ENCODE measurements around the gene NKTR. TPM values are rescaled to one million over a fixed set of nuclear protein-coding genes. Genes with fewer than 3 reads are reported as not detected.

The NKTR gene
- total and polyA plus RNA-seq, 7 donors: 1.8 to 130 (median 81.3) TPM

GRCh38 chr3:42652611-42653302 lies 52.3 kb downstream of the NKTR start:
- intact Hi-C loops (cut with DNase I): loop anchor here (2.0 to 5.0 kb wide), 2 partner anchors 52 to 70 kb away; partner anchors contain the start of genes NKTR and SEC22C
- DNase-seq: peak; percentile 85

GRCh38 chr3:42653303-42653559 lies 52.7 kb downstream of the NKTR start:
- Histone ChIP-seq H3K27ac (peak overlapping the region; percentile 93 to 98 (median 96)), H3K27me3 (no peaks in the 10 kb centered on the region), H3K4me1 (peaks cover 0 to 77% (median 62%) of the 10 kb centered on the region in 4 donors), H3K9me3 (no peaks in the 10 kb centered on the region), H3K36me3 (peaks cover 0 to 22% (median under 1%) of the 10 kb centered on the region in 4 donors), H3K4me3 (peak overlapping the region; percentile 74 to 96 (median 85))
- TF ChIP-seq CTCF (IDR thresholded peaks at IDR 0.05) (no peak), EP300 (IDR thresholded peaks at IDR 0.05) (no peak), POLR2AphosphoS5 (IDR thresholded peaks at IDR 0.05) (no peak), POLR2A (IDR thresholded peaks at IDR 0.05) (no peak)
- intact Hi-C loops (cut with DNase I): loop anchor here (2.0 to 5.0 kb wide), 2 partner anchors 52 to 71 kb away; partner anchors contain the start of genes NKTR and SEC22C
- 41 to 65% methylated on average over 3 of the region's 3 CpGs for WGBS, 2 donors
- no peak for DNase-seq

More at GRCh38 chr3:42652611-42653302, 52.3 kb downstream of the NKTR start:
- WGBS, 2 donors: 29 to 38% methylated on average over 7 of the region's 7 CpGs
- Histone ChIP-seq H3K4me3 (peak overlapping the region; percentile 74 to 96 (median 85)), H3K36me3 (peaks cover 0 to 21% (median 0%) of the 10 kb centered on the region in 4 donors), H3K9me3 (no peaks in the 10 kb centered on the region), H3K27ac (peak overlapping the region; percentile 93 to 98 (median 96)), H3K4me1 (peaks cover 0 to 78% (median 64%) of the 10 kb centered on the region in 4 donors), H3K27me3 (no peaks in the 10 kb centered on the region)
- TF ChIP-seq CTCF (IDR thresholded peaks at IDR 0.05) (no peak), EP300 (IDR thresholded peaks at IDR 0.05) (no peak), POLR2AphosphoS5 (IDR thresholded peaks at IDR 0.05) (peak; percentile 70 to 91 (median 86)), POLR2A (IDR thresholded peaks at IDR 0.05) (peak; percentile 63 to 68)

- TF ChIP-seq CTCF (IDR thresholded peaks at IDR 0.05) (peak in 1 of 4 experiments; percentile 10), POLR2AphosphoS5 (IDR thresholded peaks at IDR 0.05) (peak in 1 of 4 donors; percentile 42), POLR2A (IDR thresholded peaks at IDR 0.05) (no peak)
- intact Hi-C loops (cut with DNase I): loop anchor here (2.0 to 5.0 kb wide), 2 partner anchors 53 to 71 kb away; partner anchors contain the start of genes NKTR and SEC22C
- WGBS, 2 donors: 7 to 13% methylated on average over 31 of the region's 31 CpGs
- Histone ChIP-seq H3K9me3 (no peaks in the 10 kb centered on the region), H3K4me1 (peaks cover 0 to 80% (median 67%) of the 10 kb centered on the region in 4 donors), H3K4me3 (peak within 1 kb of the TSS; percentile 74 to 96 (median 93)), H3K36me3 (peaks cover 0 to 22% (median 4%) of the 10 kb centered on the region in 4 donors), H3K27me3 (no peaks in the 10 kb centered on the region), H3K27ac (peak within 1 kb of the TSS; percentile 93 to 98 (median 96))
- DNase-seq: peak; percentile 88
These were observed 53.3 kb downstream of the NKTR start, which contains the start of gene ZBTB47 for GRCh38 chr3:42653560-42654330. TSS of gene ZBTB47 (plus strand) at chr3:42653697. CDS start at chr3:42658356, 4,659 bp downstream.

GRCh38 chr3:42654331-42655201 lies 54.1 kb downstream of the NKTR start:
- H3K27me3 ChIP-seq: no peaks in the 10 kb centered on the region
- peaks cover 0 to 24% (median 4%) of the 10 kb centered on the region in 4 donors for H3K36me3 ChIP-seq
- H3K4me3 ChIP-seq: peak overlapping the region; percentile 74 to 96 (median 93)
- TF ChIP-seq POLR2AphosphoS5 (IDR thresholded peaks at IDR 0.05): peak in 2 of 4 donors; percentile 18 to 50
- TF ChIP-seq CTCF (IDR thresholded peaks at IDR 0.05): no peak
- 1 to 3% methylated on average over 94 of the region's 94 CpGs for WGBS, 2 donors
- peaks cover 0 to 89% (median 75%) of the 10 kb centered on the region in 4 donors for H3K4me1 ChIP-seq
- peak; percentile 88 for DNase-seq
- intact Hi-C loops (cut with DNase I): loop anchor here (5.0 kb wide), 1 partner anchor 72 kb away; the partner anchor contains the start of gene SEC22C
- H3K27ac ChIP-seq: peak overlapping the region; percentile 93 to 98 (median 96)
- no peaks in the 10 kb centered on the region for H3K9me3 ChIP-seq
